Esophagus muscularis mucosa (tissue), 4 donors: ENCODE data around the gene NPTX1. TPM values are rescaled to one million over a fixed set of nuclear protein-coding genes. Genes with fewer than 3 reads are reported as not detected.

ENCODE experiments used
- DNase-seq: peaks from one replicate; pipeline ENCODE4 v3.0.0-alpha.2; 2017; ENCODE audit errors: extremely low spot score
- H3K27ac ChIP-seq, 4 donors: fragments of 200-600 bp; sonication (generic); replicated peaks in 1 of 4; 1 replicate in 3 of 4; 2 replicates in 1 of 4; pipeline ENCODE4 v1.5.1; 2016 to 2019; ENCODE audit warnings: mild to moderate bottlenecking in 1 of 4
- H3K27me3 ChIP-seq, 4 donors: fragments of 200-600 bp; sonication (generic); one replicate each; pipeline versions ENCODE4 v1.5.1 to v1.6.0; 2016 to 2019
- H3K36me3 ChIP-seq, 4 donors: fragments of 200-600 bp; sonication (generic); one replicate each; pipeline ENCODE4 v1.5.1; 2016 to 2019
- H3K4me1 ChIP-seq, 4 donors: fragments of 200-600 bp; sonication (generic); one replicate each; pipeline ENCODE4 v1.5.1; 2016 to 2019
- H3K4me3 ChIP-seq, 4 donors: fragments of 200-600 bp; sonication (generic); 1 replicate in 2 of 4; 2 replicates in 2 of 4; pipeline ENCODE4 v1.5.1; 2016 to 2019; ENCODE audit warnings: mild to moderate bottlenecking in 4 of 4, moderate library complexity in 1 of 4
- H3K9me3 ChIP-seq, 4 donors: fragments of 200-600 bp; sonication (generic); 1 replicate in 3 of 4; 2 replicates in 1 of 4; pipeline ENCODE4 v1.5.1; 2016 to 2019
- EP300 ChIP-seq: sonication (generic); formaldehyde crosslinking; IDR thresholded peaks from one replicate; pipeline ENCODE4 v1.6.1; 2017; ENCODE audit warnings: antibody characterized with exemption
- POLR2A ChIP-seq: fragments of 450-650 bp; IDR thresholded peaks from one replicate; pipeline ENCODE4 v1.6.1; 2017; ENCODE audit warnings: antibody characterized with exemption, moderate library complexity, mild to moderate bottlenecking, low read depth
- POLR2AphosphoS5 ChIP-seq, 2 donors: sonication (generic); formaldehyde crosslinking; IDR thresholded peaks; one replicate each; pipeline ENCODE4 v1.6.1; 2017; ENCODE audit warnings: antibody characterized with exemption in 2 of 2
- WGBS: methylation state at CpG from one replicate; pipeline ENCODE4 v1.1.5; 2018; 5-methylcytosine and 5-hydroxymethylcytosine counted together
- intact Hi-C: fragments of 100-400 bp; cut with DNase I; formaldehyde crosslinking; loops from one replicate; pipeline ENCODE4 v1.15.1; 2023
- total RNA-seq, 4 donors: library from RNA; depleted of rRNA; stranded (reverse); fragments of >200 nt; gene quantifications; one replicate each; pipeline versions ENCODE4 v1.1.0 to v1.2.1, GENCODE V29; 2016
- TF ChIP-seq, protein P1 (sequence below), 3 experiments: fragments of 200-600 bp in 2 of 3; fragments of 450-650 bp in 1 of 3; sonication (generic) in 2 of 3; IDR thresholded peaks; one replicate each; pipeline ENCODE4 v1.5.1; 2017 to 2019; ENCODE audit warnings: antibody characterized with exemption in 3 of 3, mild to moderate bottlenecking in 2 of 3, moderate library complexity in 1 of 3

NPTX1 gene
- total RNA-seq, 4 donors from 2014 or later: 0.42 to 5.5 (median 4.1) TPM

DNA sequence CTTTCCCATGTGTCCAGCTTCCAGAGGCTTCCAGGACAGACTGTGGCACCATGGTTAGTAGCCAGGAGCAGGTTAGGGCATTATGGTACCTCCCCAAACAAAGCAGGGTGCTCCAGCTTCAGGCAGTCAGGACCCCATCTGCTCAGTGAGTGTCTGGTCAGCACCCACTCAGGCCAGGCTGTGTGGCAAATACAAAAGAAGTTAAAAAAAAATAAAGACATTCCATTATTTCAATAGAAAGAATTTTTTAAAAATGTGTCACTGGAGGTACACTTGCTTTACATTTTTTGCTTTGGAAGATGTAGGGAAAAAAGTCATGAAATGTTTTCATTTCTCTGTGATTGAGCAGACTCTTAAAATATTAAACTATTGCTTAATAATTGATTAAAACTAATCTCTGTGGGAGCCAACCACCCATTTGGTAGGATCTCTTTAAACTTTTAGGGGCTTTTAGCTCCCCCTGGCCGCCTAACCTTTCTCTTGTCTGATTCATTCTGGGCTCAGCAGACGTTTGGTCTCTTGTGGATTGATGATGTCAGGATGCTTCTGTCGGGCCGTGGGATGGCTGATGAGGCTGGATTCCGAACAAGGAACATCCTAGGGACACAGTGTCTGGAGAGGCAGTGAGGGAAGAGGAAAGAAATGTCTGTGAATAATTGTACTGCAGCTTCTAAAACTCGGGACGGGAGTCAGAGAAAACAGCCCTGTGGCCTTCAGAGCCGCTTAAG is 28.4 kb upstream of the NPTX1 start:
- DNase-seq: no peak
- intact Hi-C loops: no loop called here
- Histone ChIP-seq H3K4me3 (no peak overlapping the region), H3K4me1 (peaks cover 0 to 14% (median 14%) of the 10 kb centered on the region in 4 donors), H3K36me3 (no peaks in the 10 kb centered on the region), H3K9me3 (no peaks in the 10 kb centered on the region), H3K27ac (no peak overlapping the region), H3K27me3 (peaks cover 0 to 50% (median 2%) of the 10 kb centered on the region in 4 donors)
- WGBS: 22% methylated on average over 8 of the region's 8 CpGs
- TF ChIP-seq, protein P1, sequence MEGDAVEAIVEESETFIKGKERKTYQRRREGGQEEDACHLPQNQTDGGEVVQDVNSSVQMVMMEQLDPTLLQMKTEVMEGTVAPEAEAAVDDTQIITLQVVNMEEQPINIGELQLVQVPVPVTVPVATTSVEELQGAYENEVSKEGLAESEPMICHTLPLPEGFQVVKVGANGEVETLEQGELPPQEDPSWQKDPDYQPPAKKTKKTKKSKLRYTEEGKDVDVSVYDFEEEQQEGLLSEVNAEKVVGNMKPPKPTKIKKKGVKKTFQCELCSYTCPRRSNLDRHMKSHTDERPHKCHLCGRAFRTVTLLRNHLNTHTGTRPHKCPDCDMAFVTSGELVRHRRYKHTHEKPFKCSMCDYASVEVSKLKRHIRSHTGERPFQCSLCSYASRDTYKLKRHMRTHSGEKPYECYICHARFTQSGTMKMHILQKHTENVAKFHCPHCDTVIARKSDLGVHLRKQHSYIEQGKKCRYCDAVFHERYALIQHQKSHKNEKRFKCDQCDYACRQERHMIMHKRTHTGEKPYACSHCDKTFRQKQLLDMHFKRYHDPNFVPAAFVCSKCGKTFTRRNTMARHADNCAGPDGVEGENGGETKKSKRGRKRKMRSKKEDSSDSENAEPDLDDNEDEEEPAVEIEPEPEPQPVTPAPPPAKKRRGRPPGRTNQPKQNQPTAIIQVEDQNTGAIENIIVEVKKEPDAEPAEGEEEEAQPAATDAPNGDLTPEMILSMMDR (IDR thresholded peaks at IDR 0.05): no peak
- TF ChIP-seq EP300 (no peak), POLR2A (no peak), POLR2AphosphoS5 (IDR thresholded peaks at IDR 0.05) (no peak)

DNA sequence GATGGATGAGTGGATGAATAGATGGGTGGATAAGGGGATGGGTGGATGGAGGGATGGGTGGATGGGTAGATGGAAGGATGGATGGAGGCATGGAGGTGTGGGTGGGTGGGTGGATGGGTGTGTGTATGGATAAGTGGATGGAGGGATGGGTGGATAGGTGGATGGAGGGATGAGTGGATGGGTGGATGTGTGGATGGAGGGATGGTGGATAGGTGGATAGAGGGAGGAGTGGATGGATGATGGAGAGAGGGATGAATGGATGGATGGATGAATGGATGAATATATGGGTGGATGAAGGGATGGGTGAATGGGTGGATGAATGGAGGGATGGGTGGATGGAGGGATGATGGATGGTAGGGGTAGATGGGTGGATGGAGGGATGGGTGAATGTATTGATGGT is 27.5 kb upstream of the NPTX1 start:
- Histone ChIP-seq H3K27me3 (peaks cover 0 to 54% (median 2%) of the 10 kb centered on the region in 4 donors), H3K4me3 (no peak overlapping the region), H3K36me3 (no peaks in the 10 kb centered on the region), H3K4me1 (peaks cover 0 to 14% (median 14%) of the 10 kb centered on the region in 4 donors), H3K27ac (no peak overlapping the region), H3K9me3 (no peaks in the 10 kb centered on the region)
- no peak for DNase-seq
- TF ChIP-seq, protein P1 (IDR thresholded peaks at IDR 0.05): no peak
- TF ChIP-seq EP300: no peak
- TF ChIP-seq POLR2A: no peak
- TF ChIP-seq POLR2AphosphoS5 (IDR thresholded peaks at IDR 0.05): no peak
- intact Hi-C loops: no loop called here

DNA sequence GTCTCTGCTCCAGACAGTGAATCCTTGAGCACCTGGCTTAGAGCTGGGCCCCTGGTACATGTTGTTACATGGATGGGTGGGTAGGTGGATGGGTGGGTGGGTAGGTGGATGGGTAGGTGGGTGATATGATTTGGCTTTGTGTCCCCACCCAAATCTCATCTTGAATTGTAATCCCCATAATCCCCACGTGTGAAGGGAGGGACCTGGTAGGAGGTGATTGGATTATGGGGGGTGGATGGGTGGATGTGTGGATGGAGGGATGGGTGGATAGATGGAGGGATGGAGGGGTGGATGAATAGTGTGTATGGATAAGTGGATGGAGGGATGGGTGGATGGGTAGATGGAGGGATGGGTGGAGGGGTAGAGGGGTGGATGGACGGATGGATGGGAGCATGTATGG is 26.6 kb upstream of the NPTX1 start:
- Histone ChIP-seq H3K27me3 (peaks cover 0 to 48% (median 2%) of the 10 kb centered on the region in 4 donors), H3K27ac (no peak overlapping the region), H3K4me3 (no peak overlapping the region), H3K36me3 (no peaks in the 10 kb centered on the region), H3K4me1 (peaks cover 0 to 14% (median 14%) of the 10 kb centered on the region in 4 donors), H3K9me3 (no peaks in the 10 kb centered on the region)
- intact Hi-C loops: no loop called here
- TF ChIP-seq EP300: no peak
- TF ChIP-seq, protein P1 (IDR thresholded peaks at IDR 0.05): no peak
- no peak for TF ChIP-seq POLR2AphosphoS5 (IDR thresholded peaks at IDR 0.05)
- no peak for TF ChIP-seq POLR2A
- 80% methylated on average over 2 of the region's 2 CpGs for WGBS
- DNase-seq: no peak

DNA sequence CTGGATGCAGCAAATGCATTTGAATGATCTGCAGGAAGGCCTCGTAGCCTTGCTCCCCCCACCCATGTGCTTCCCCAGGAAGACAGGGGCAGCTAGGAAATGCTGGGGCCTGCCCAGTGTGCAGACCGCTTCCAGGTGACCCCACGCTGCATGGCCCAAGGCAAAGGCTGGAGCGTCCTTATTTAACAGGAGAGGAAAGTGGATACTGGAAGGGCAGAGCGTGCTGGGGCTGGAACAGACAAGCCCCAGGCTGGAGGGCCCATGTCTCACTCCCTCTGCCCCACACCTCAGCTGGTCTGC is 26.1 kb upstream of the NPTX1 start:
- intact Hi-C loops: no loop called here
- no peak for TF ChIP-seq EP300
- TF ChIP-seq, protein P1 (IDR thresholded peaks at IDR 0.05): no peak
- TF ChIP-seq POLR2A: no peak
- no peak for TF ChIP-seq POLR2AphosphoS5 (IDR thresholded peaks at IDR 0.05)
- Histone ChIP-seq H3K4me3 (no peak overlapping the region), H3K4me1 (peaks cover 0 to 14% (median 14%) of the 10 kb centered on the region in 4 donors), H3K36me3 (no peaks in the 10 kb centered on the region), H3K27ac (no peak overlapping the region), H3K27me3 (peaks cover 0 to 46% (median 2%) of the 10 kb centered on the region in 4 donors), H3K9me3 (no peaks in the 10 kb centered on the region)
- 84% methylated on average over 5 of the region's 5 CpGs for WGBS
- no peak for DNase-seq
